GM18907 (cell line): ENCODE measurements around the gene SLC35D2.
"Not testable (repeated sequence)": the region's sequence is repeated elsewhere in the genome, so short reads cannot be mapped to it uniquely, and the experiment has no call there.

ENCODE experiments used
- ATAC-seq: cut with Tn5 transposase; IDR thresholded peaks from one replicate; pipeline ENCODE4 v1.9.1; 2021; ENCODE audit warnings: mild to moderate bottlenecking, moderate library complexity; ENCODE audit not compliant: unreplicated experiment

Gene SLC35D2

GRCh38 chr9:96317335-96317980 is 66.1 kb downstream of the SLC35D2 start:
- no peak for ATAC-seq

- ATAC-seq, result no peak
Measured at GRCh38 chr9:96309850-96310249, 73.7 kb downstream of the SLC35D2 start.

GRCh38 chr9:96306958-96307357 is 76.6 kb downstream of the SLC35D2 start:
- not testable (repeated sequence) for ATAC-seq

- ATAC-seq, result no peak
Measured at GRCh38 chr9:96305171-96305570, 78.3 kb downstream of the SLC35D2 start.

GRCh38 chr9:96304230-96304629 is 79.3 kb downstream of the SLC35D2 start:
- ATAC-seq, result no peak

- no peak for ATAC-seq
Measured at GRCh38 chr9:96302021-96302420, 81.5 kb downstream of the SLC35D2 start, which contains the start of gene HSD17B3. TSS of gene HSD17B3 (minus strand) at chr9:96302176. CDS start at chr9:96302104, 72 bp downstream.

GRCh38 chr9:96299823-96300222 is 83.7 kb downstream of the SLC35D2 start:
- no peak for ATAC-seq

- no peak for ATAC-seq
Measured at GRCh38 chr9:96294159-96294545, 89.4 kb downstream of the SLC35D2 start.

GRCh38 chr9:96293498-96294158 is 89.9 kb downstream of the SLC35D2 start:
- no peak for ATAC-seq

GRCh38 chr9:96289392-96289791 is 94.1 kb downstream of the SLC35D2 start:
- no peak for ATAC-seq

GRCh38 chr9:96281641-96282040 is 101.9 kb downstream of the SLC35D2 start:
- ATAC-seq, result no peak

- ATAC-seq, result no peak
Measured at GRCh38 chr9:96279932-96280331, 103.6 kb downstream of the SLC35D2 start.

- no peak for ATAC-seq
Measured at GRCh38 chr9:96274939-96275338, 108.6 kb downstream of the SLC35D2 start.
